Measurements from ENCODE around the gene SKP2.

GRCh38 chr5:36145311-36145710 lies 6.6 kb upstream of the SKP2 start:
- TF ChIP-seq CTCF (IDR thresholded peaks at IDR 0.05; ENCODE audit: low read depth, low read length) (no peak), EZH2phosphoT487 (IDR thresholded peaks at IDR 0.05; ENCODE audit: low read depth) (no peak)
